Osteoblast (primary cell): ENCODE results near the gene HSPB7. TPM values are rescaled to one million over a fixed set of nuclear protein-coding genes. Genes with fewer than 3 reads are reported as not detected.
"Not testable (repeated sequence)": the region's sequence is repeated elsewhere in the genome, so short reads cannot be mapped to it uniquely, and the experiment has no call there.

Source experiments
- DNase-seq: peaks from one replicate; pipeline ENCODE4 v3.0.0; 2011; ENCODE audit warnings: low spot score, mixed read lengths; ENCODE audit not compliant: insufficient read length; ENCODE audit errors: missing footprints
- H2AFZ ChIP-seq: 2 replicates; pipeline ENCODE4 v1.6.0; 2011; ENCODE audit warnings: mild to moderate bottlenecking, low read length
- H3K27ac ChIP-seq: 2 replicates; pipeline ENCODE4 v1.5.1; 2011; ENCODE audit warnings: mild to moderate bottlenecking, low read depth, low read length, moderate library complexity
- H3K27me3 ChIP-seq: 2 replicates; pipeline ENCODE4 v1.6.0; 2012; ENCODE audit warnings: mild to moderate bottlenecking, control low read depth, inconsistent platforms, low read length, moderate library complexity; ENCODE audit not compliant: insufficient read depth
- H3K36me3 ChIP-seq: 2 replicates; pipeline ENCODE4 v1.5.1; 2011; ENCODE audit warnings: mild to moderate bottlenecking, low read length, control low read depth, moderate library complexity; ENCODE audit not compliant: insufficient read depth
- H3K4me1 ChIP-seq: 2 replicates; pipeline ENCODE4 v1.5.1; 2011; ENCODE audit warnings: mild to moderate bottlenecking, low read length, control low read depth, moderate library complexity; ENCODE audit not compliant: insufficient read depth
- H3K4me2 ChIP-seq: 2 replicates; pipeline ENCODE4 v1.6.0; 2011; ENCODE audit warnings: mild to moderate bottlenecking, low read length; ENCODE audit not compliant: insufficient read depth
- H3K4me3 ChIP-seq: fragments of 200-600 bp; sonication (generic); 3 replicates; pipeline ENCODE4 v1.5.1; 2012; ENCODE audit warnings: mild to moderate bottlenecking, low read length, inconsistent platforms; ENCODE audit not compliant: insufficient read depth
- H3K79me2 ChIP-seq: 2 replicates; pipeline ENCODE4 v1.6.0; 2012; ENCODE audit warnings: mild to moderate bottlenecking, low read length, control low read depth, inconsistent platforms; ENCODE audit not compliant: insufficient read depth
- H3K9me3 ChIP-seq: 2 replicates; pipeline ENCODE4 v1.5.1; 2011; ENCODE audit warnings: low read depth, low read length, control low read depth
- H4K20me1 ChIP-seq: 2 replicates; pipeline ENCODE4 v1.6.0; 2012; ENCODE audit warnings: mild to moderate bottlenecking, low read length, control low read depth; ENCODE audit not compliant: insufficient read depth
- CTCF ChIP-seq: IDR thresholded peaks from 2 replicates; pipeline ENCODE4 v1.5.1; 2011; ENCODE audit warnings: mild to moderate bottlenecking, low read depth, low read length, moderate library complexity; ENCODE audit errors: extremely low read depth
- total RNA-seq: library from RNA; depleted of rRNA; stranded (reverse); fragments of >200 nt; gene quantifications from 2 replicates; pipeline ENCODE4 v1.2.3, GENCODE V29; 2012

The HSPB7 gene
- total RNA-seq, 1 donor: 6.9 TPM

- no peaks in the 10 kb centered on the region for H4K20me1 ChIP-seq
- no peaks in the 10 kb centered on the region for H3K27me3 ChIP-seq
- H3K36me3 ChIP-seq: no peaks in the 10 kb centered on the region
- H2AFZ ChIP-seq: no peak overlapping the region
- no peak overlapping the region for H3K4me2 ChIP-seq
- no peak overlapping the region for H3K4me3 ChIP-seq
- H3K27ac ChIP-seq: no peak overlapping the region
- H3K79me2 ChIP-seq: no peaks in the 10 kb centered on the region
- no peaks in the 10 kb centered on the region for H3K4me1 ChIP-seq
- TF ChIP-seq CTCF: no peak
- peak; percentile 93 for DNase-seq
- H3K9me3 ChIP-seq: no peaks in the 10 kb centered on the region
Observed at GRCh38 chr1:16038620-16038912, 20.7 kb upstream of the HSPB7 start.

- H3K4me3 ChIP-seq, H3K4me1 ChIP-seq, H3K27ac ChIP-seq, H3K9me3 ChIP-seq, H4K20me1 ChIP-seq, H2AFZ ChIP-seq, H3K36me3 ChIP-seq, H3K4me2 ChIP-seq, H3K27me3 ChIP-seq, H3K79me2 ChIP-seq: not testable (repeated sequence)
- DNase-seq: peak; percentile 50
Observed at GRCh38 chr1:16036461-16036860, 18.6 kb upstream of the HSPB7 start.

- not testable (repeated sequence) for H3K4me3 ChIP-seq, H4K20me1 ChIP-seq, H3K27me3 ChIP-seq, H2AFZ ChIP-seq, H3K36me3 ChIP-seq, H3K79me2 ChIP-seq, H3K27ac ChIP-seq, H3K9me3 ChIP-seq, H3K4me1 ChIP-seq, H3K4me2 ChIP-seq
- DNase-seq: peak; percentile 45
Observed at GRCh38 chr1:16033103-16033632, 15.3 kb upstream of the HSPB7 start.

- Histone ChIP-seq H3K4me3 (no peak overlapping the region), H2AFZ (peak overlapping the region; percentile 35), H3K36me3 (no peaks in the 10 kb centered on the region), H3K27me3 (no peaks in the 10 kb centered on the region), H3K27ac (no peak overlapping the region), H3K4me1 (no peaks in the 10 kb centered on the region), H3K79me2 (no peaks in the 10 kb centered on the region), H4K20me1 (no peaks in the 10 kb centered on the region), H3K4me2 (no peak overlapping the region), H3K9me3 (no peaks in the 10 kb centered on the region)
- peak; percentile 99 for DNase-seq
- peak; percentile 87 for TF ChIP-seq CTCF
Observed at GRCh38 chr1:16032388-16033102, 14.7 kb upstream of the HSPB7 start.

DNA sequence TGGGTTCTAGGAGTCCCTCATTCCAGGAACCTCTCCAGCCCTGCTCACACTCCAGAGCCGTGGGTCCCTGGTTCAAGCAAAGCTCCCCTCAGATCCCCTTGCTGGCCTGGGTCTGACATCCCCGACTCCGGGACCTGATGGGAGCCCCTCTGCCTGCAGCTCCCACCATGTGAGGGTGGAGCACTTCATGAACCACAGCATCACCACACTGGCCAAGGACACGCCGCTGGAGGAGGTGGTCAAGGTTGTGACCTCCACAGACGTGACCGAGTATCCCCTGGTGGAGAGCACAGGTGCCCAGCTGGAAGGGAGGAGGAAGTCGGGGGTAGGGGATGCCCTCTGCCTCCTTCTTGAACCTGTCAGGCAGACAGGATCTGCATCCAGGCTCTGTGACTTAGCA, 13.7 kb upstream of the HSPB7 start:
- H3K9me3 ChIP-seq: no peaks in the 10 kb centered on the region
- H3K27me3 ChIP-seq: no peaks in the 10 kb centered on the region
- peak; percentile 21 for DNase-seq
- H3K4me1 ChIP-seq: no peaks in the 10 kb centered on the region
- H3K79me2 ChIP-seq: no peaks in the 10 kb centered on the region
- TF ChIP-seq CTCF: no peak
- H4K20me1 ChIP-seq: no peaks in the 10 kb centered on the region
- no peak overlapping the region for H3K27ac ChIP-seq
- H3K4me2 ChIP-seq: no peak overlapping the region
- no peaks in the 10 kb centered on the region for H3K36me3 ChIP-seq
- no peak overlapping the region for H3K4me3 ChIP-seq
- no peak overlapping the region for H2AFZ ChIP-seq
